Tibial nerve (tissue), 4 donors: ENCODE data around the gene CDKN2C.

Source experiments
- CTCF ChIP-seq, 5 experiments: fragments of 200-600 bp in 3 of 5; fragments of 450-650 bp in 2 of 5; sonication (generic) in 3 of 5; IDR thresholded peaks; one replicate each; pipeline ENCODE4 v1.5.1; 2016 to 2019; ENCODE audit warnings: antibody characterized with exemption in 5 of 5, mild to moderate bottlenecking in 3 of 5, moderate library complexity in 2 of 5
- EP300 ChIP-seq, 2 donors: sonication (generic); formaldehyde crosslinking; IDR thresholded peaks; one replicate each; pipeline ENCODE4 v1.6.1; 2017; ENCODE audit warnings: antibody characterized with exemption in 2 of 2, mild to moderate bottlenecking in 1 of 2

- no peak for TF ChIP-seq CTCF (IDR thresholded peaks at IDR 0.05)
- TF ChIP-seq EP300 (IDR thresholded peaks at IDR 0.05), result no peak
Measured at GRCh38 chr1:50976111-50976889, 6.3 kb downstream of the CDKN2C start.
